Keratinocyte (primary cell): Measurements from ENCODE around the gene CD209. TPM values are rescaled to one million over a fixed set of nuclear protein-coding genes. Genes with fewer than 3 reads are reported as not detected.

Experiments used
- DNase-seq: peaks from one replicate; pipeline ENCODE4 v3.0.0-alpha.2; 2011; ENCODE audit warnings: low read depth, missing footprints, low spot score
- FAIRE-seq: peaks from 2 replicates; lab custom pipeline; 2011; peaks lifted over from hg19 to GRCh38; lab: Jason Lieb, UNC
- H2AFZ ChIP-seq: 2 replicates; pipeline ENCODE4 v1.6.0; 2012; ENCODE audit warnings: low read length, control low read depth, inconsistent platforms; ENCODE audit not compliant: control insufficient read depth
- H3K27ac ChIP-seq: 2 replicates; pipeline ENCODE4 v1.5.1; 2011; ENCODE audit warnings: low read length; ENCODE audit not compliant: control insufficient read depth, insufficient read depth
- H3K27me3 ChIP-seq: 3 replicates; pipeline ENCODE4 v1.6.0; 2011; ENCODE audit warnings: low read length; ENCODE audit not compliant: control insufficient read depth, insufficient read depth; ENCODE audit errors: extremely low read depth
- H3K36me3 ChIP-seq, 2 experiments: 2 replicates in 1 of 2; 3 replicates in 1 of 2; pipeline ENCODE4 v1.5.1; 2011; ENCODE audit warnings: low read length in 2 of 2, mild to moderate bottlenecking in 1 of 2; ENCODE audit not compliant: control insufficient read depth in 2 of 2, insufficient read depth in 2 of 2; ENCODE audit errors: extremely low read depth in 1 of 2
- H3K4me1 ChIP-seq: 3 replicates; pipeline ENCODE4 v1.5.1; 2011; ENCODE audit warnings: low read length; ENCODE audit not compliant: control insufficient read depth, insufficient read depth; ENCODE audit errors: extremely low read depth
- H3K4me2 ChIP-seq: 3 replicates; pipeline ENCODE4 v1.6.0; 2011; ENCODE audit warnings: low read depth, low read length; ENCODE audit not compliant: control insufficient read depth, insufficient read depth; ENCODE audit errors: extremely low read depth
- H3K4me3 ChIP-seq, 3 experiments: fragments of 200-600 bp in 1 of 3; sonication (generic) in 1 of 3; 2 replicates in 2 of 3; 3 replicates in 1 of 3; pipeline ENCODE4 v1.5.1; 2011 to 2016; ENCODE audit warnings: low read length in 3 of 3, mild to moderate bottlenecking in 3 of 3, control low read depth in 2 of 3, inconsistent platforms in 1 of 3, low read depth in 1 of 3, mixed read lengths in 1 of 3, mixed run types in 1 of 3, moderate library complexity in 1 of 3; ENCODE audit not compliant: control insufficient read depth in 2 of 3, insufficient read depth in 2 of 3; ENCODE audit errors: extremely low read depth in 1 of 3
- H3K79me2 ChIP-seq: 2 replicates; pipeline ENCODE4 v1.6.0; 2012; ENCODE audit warnings: low read length; ENCODE audit not compliant: control insufficient read depth, insufficient read depth
- H3K9ac ChIP-seq: 3 replicates; pipeline ENCODE4 v1.6.0; 2011; ENCODE audit warnings: low read length; ENCODE audit not compliant: control insufficient read depth, insufficient read depth; ENCODE audit errors: extremely low read depth
- H3K9me1 ChIP-seq: 3 replicates; pipeline ENCODE4 v1.6.0; 2011; ENCODE audit warnings: low read length; ENCODE audit not compliant: control insufficient read depth, insufficient read depth; ENCODE audit errors: extremely low read depth
- H3K9me3 ChIP-seq: 2 replicates; pipeline ENCODE4 v1.5.1; 2012; ENCODE audit warnings: low read depth, low read length; ENCODE audit not compliant: control insufficient read depth
- H4K20me1 ChIP-seq: 3 replicates; pipeline ENCODE4 v1.6.0; 2011; ENCODE audit warnings: low read length; ENCODE audit not compliant: control insufficient read depth, insufficient read depth; ENCODE audit errors: extremely low read depth
- CTCF ChIP-seq, 3 experiments: IDR thresholded peaks in 1 of 3; conservative IDR thresholded peaks in 1 of 3; optimal IDR thresholded peaks in 1 of 3; 2 replicates in 2 of 3; 3 replicates in 1 of 3; pipeline versions ENCODE3 to v1.5.1; 2011; ENCODE audit warnings: low read length in 3 of 3, mild to moderate bottlenecking in 3 of 3, moderate library complexity in 2 of 3, control low read depth in 1 of 3, inconsistent platforms in 1 of 3; ENCODE audit not compliant: insufficient read depth in 2 of 3; ENCODE audit errors: extremely low read depth in 1 of 3
- EZH2 ChIP-seq: IDR thresholded peaks from one replicate; pipeline ENCODE4 v1.6.1; 2012; ENCODE audit warnings: inconsistent platforms, mild to moderate bottlenecking, low read length, moderate library complexity
- dilution Hi-C: fragments of 300-500 bp; cut with MboI; formaldehyde crosslinking; loops from one replicate; pipeline ENCODE4 v1.7.0; 2020; ENCODE audit warnings: low sequenced_read_pairs; ENCODE audit not compliant: extremely low pct_ligation_motif_present
- polyA plus RNA-seq, 5 experiments: library from polyadenylated mRNA; depleted of rRNA in 3 of 5; stranded (reverse) in 3 of 5; stranded (forward) in 1 of 5; unstranded in 1 of 5; fragments of >200 nt; gene quantifications; 1 replicate in 1 of 5; 2 replicates in 3 of 5; 3 replicates in 1 of 5; pipeline versions ENCODE4 v1.2.1 to v1.2.3, GENCODE V29; 2011 to 2012; ENCODE audit warnings: missing spikeins in 2 of 5, low read depth in 1 of 5, low replicate concordance in 1 of 5

Gene CD209
- polyA plus RNA-seq, 1 donor (not counting 4 experiments of a cell fraction or from before 2014, with no cell fraction given) = not detected

DNA sequence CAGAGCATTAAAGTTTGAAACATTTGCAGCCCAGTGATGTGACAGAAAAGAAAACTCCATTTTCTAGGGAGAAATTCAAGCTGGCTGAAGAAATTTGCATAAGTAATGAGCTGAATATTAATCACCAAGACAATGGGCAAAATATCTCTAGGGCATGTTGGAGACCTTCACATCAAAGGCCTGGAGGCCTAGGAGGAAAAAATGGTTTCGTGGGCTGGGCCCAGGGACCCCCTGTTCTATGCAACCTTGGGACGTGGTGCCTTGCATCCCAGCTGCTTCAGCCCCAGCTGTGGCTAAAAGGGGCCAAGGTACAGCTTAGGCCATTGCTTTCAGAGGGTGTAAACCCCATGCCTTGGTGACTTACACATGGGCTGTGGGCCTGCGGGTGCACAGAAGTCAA lies 10.0 kb upstream of the CD209 start:
- FAIRE-seq (no peak), DNase-seq (no peak)
- no peaks in the 10 kb centered on the region for H3K27me3 ChIP-seq
- dilution Hi-C loops = no loop called here
- no peaks in the 10 kb centered on the region for H3K79me2 ChIP-seq
- no peaks in the 10 kb centered on the region for H4K20me1 ChIP-seq
- no peaks in the 10 kb centered on the region for H3K4me1 ChIP-seq
- H3K9ac ChIP-seq = no peak overlapping the region
- H2AFZ ChIP-seq = no peak overlapping the region
- H3K27ac ChIP-seq = no peak overlapping the region
- TF ChIP-seq CTCF (optimal IDR thresholded peaks at IDR 0.05 in 1 of 3, IDR thresholded peaks at IDR 0.05 in 1 of 3, conservative IDR thresholded peaks at IDR 0.05 in 1 of 3; ENCODE audit: extremely low read depth in 1 of 3, insufficient read depth in 2 of 3, low read length in 3 of 3) = no peak
- no peak for TF ChIP-seq EZH2
- no peaks in the 10 kb centered on the region for H3K9me1 ChIP-seq
- peaks cover 2% of the 10 kb centered on the region for H3K9me3 ChIP-seq
- no peak overlapping the region for H3K4me3 ChIP-seq
- H3K4me2 ChIP-seq = no peak overlapping the region
- H3K36me3 ChIP-seq = no peaks in the 10 kb centered on the region

DNA sequence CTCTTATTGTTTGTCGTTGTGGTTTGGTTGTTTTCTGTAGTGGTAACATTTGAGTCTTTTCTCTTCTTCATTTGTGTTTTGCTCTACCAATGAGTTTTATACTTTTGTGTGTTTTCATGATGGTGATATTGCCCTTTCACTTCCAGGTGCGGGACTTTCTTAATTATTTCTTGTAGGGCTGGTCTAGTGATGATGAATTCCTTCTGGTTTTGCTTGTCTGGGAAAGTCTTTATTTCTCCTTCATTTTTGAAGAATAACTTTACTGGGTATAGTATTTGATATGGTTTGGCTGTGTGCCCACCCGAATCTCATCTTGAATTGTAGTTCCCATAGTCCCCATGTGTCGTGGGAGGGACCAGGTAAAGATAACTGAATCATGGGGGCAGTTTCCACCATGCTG lies 8.9 kb upstream of the CD209 start:
- Histone ChIP-seq H3K27ac (no peak overlapping the region), H3K36me3 (no peaks in the 10 kb centered on the region), H4K20me1 (no peaks in the 10 kb centered on the region), H3K4me2 (no peak overlapping the region), H3K79me2 (no peaks in the 10 kb centered on the region), H3K27me3 (no peaks in the 10 kb centered on the region), H3K4me3 (no peak overlapping the region), H3K9me1 (no peaks in the 10 kb centered on the region), H3K9ac (no peak overlapping the region), H3K4me1 (no peaks in the 10 kb centered on the region), H2AFZ (no peak overlapping the region), H3K9me3 (peaks cover 2% of the 10 kb centered on the region)
- FAIRE-seq (no peak), DNase-seq (no peak)
- TF ChIP-seq CTCF (optimal IDR thresholded peaks at IDR 0.05 in 1 of 3, IDR thresholded peaks at IDR 0.05 in 1 of 3, conservative IDR thresholded peaks at IDR 0.05 in 1 of 3; ENCODE audit: extremely low read depth in 1 of 3, insufficient read depth in 2 of 3, low read length in 3 of 3) (no peak), EZH2 (no peak)
- dilution Hi-C loops = no loop called here
